LHCN-M2 (cell line): Measurements from ENCODE around the gene TCF19. TPM values are rescaled to one million over a fixed set of nuclear protein-coding genes. Genes with fewer than 3 reads are reported as not detected.

ENCODE experiments used
- DNase-seq: peaks from one replicate; pipeline ENCODE4 v3.0.0-alpha.2; 2012; ENCODE audit warnings: low read depth
- total RNA-seq: library from RNA; depleted of rRNA; stranded (reverse); fragments of >200 nt; gene quantifications from 2 replicates; pipeline ENCODE4 v1.2.3, GENCODE V29; 2014

TCF19 gene
- total RNA-seq, 1 experiment from 2014 or later: 61.1 TPM

DNA sequence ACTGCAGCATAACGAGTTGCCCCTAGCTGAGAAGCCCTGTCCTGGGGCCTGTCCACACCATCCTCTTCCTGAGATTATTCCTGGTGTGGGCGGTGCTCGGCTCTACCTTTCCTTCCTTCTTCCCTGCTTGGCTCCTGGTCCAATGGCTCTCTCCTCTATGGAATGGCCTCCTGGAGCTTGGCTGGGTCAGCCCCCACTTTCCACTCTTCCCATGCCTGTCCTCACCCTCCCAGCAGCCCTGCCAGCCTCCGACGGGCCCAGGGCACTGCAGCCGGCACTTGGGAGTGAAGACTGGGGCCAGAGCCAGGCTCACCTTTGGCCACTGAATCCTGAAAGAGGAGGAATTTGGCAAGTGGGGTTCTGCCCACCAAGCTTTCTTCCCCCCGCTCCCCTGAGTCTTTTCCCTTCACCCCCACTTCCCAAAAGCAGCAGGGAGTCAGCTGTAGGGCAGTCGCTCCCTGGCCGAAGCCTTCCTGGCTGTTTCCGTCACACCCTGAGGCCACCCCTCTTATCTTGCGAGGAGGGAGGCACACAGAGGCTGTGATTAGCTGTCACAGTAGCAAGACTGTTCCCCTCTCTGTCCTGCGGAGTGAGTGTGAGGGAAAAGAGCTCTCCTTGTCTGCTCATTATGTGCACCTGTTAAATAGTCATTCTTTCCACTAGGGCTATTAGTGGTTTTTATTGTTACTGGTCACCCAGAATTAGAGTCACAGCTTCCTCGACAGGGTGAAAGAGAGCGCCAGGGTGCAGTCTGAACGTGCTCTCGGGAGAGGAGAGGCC, 31.8 kb upstream of the TCF19 start:
- no peak for DNase-seq

- peak; percentile 20 for DNase-seq
Observed at GRCh38 chr6:31128093-31128676, 30.2 kb upstream of the TCF19 start.

DNA sequence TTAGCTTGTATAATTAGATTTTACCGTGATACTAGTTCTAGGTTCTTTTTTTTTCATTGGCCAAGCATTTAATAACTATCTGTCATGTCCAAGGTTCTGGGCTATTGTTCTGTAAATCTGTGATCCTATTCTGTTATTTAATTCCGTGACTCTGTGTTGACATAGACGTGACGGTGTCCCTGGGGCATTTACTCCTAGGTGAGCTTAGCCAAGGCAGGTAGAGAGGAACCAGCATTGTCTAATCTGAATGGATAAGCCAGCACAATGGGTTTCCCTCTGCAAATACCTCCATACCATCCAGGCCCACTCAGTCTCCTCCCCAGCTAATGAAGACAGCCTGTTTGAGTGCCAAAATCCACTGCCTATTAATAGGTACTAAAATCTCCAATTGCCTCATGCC, 29.3 kb upstream of the TCF19 start:
- no peak for DNase-seq

- no peak for DNase-seq
Observed at GRCh38 chr6:31130751-31131150, 27.6 kb upstream of the TCF19 start.

GRCh38 chr6:31131595-31131994, 26.8 kb upstream of the TCF19 start:
- DNase-seq: no peak

GRCh38 chr6:31132806-31133205, 25.6 kb upstream of the TCF19 start:
- DNase-seq: no peak

GRCh38 chr6:31135710-31136109, 22.7 kb upstream of the TCF19 start:
- no peak for DNase-seq

DNA sequence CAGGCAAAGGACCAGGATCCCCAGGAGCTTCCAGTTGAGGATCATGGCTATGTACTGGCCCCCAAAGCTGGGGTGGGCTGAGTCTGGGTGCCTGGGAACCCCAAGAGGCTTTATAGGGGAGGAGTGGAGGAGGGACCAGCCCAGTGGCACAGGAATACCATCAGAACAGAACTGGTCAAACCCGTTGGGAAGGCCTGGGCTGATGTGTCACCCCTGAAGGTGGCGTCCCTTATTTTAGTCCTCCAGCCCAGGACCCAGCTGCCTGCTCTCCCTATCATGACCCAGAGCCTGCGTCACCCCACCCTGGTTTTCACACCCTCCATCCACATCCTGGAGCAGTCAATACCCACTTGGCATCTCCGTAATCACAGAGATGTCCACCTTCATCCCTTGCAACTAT, 19.4 kb upstream of the TCF19 start, which contains the start of gene PSORS1C2:
Gene PSORS1C2 (minus strand): TSS at position 85 of the 400 bp plus-strand sequence. CDS start 40 bp downstream, at position 45.
- DNase-seq: no peak

DNA sequence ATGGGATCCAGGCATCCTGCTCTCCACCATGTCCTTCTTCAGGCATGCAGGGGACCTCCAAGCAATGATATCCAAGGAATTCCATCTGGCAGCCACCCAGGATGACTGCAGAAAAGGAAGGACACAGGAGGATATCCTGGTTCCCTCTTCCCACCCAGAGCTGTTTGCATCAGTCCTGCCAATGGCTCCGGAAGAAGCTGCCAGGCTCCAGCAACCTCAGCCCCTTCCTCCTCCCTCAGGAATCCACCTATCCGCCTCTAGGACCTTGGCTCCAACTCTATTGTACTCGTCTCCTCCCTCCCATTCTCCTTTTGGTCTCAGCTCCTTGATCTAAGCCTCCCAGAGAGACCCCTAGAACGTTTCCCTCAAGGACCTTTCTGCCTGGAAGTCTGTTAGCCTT, 18.8 kb upstream of the TCF19 start:
- no peak for DNase-seq

DNA sequence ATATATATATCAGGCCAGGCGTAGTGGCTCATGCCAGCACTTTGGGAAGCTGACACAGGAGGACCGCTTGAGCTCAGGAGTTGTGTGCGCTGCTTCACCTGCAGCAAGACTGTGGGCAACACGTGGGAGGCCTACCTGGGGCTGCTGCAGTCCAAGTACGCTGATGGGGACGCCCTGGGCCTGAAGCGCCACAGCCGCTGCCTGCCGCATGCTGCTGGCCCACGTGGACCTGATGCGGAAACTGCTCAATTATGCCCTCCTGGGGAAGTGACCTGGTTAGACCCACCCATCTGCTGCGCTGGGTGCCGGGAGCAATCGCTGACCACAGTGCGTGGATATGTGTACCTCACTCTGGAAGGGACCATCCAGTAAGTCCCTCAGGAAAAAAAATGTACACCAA, 17.7 kb upstream of the TCF19 start:
- no peak for DNase-seq

GRCh38 chr6:31142361-31142761, 16.0 kb upstream of the TCF19 start:
- DNase-seq: no peak

DNA sequence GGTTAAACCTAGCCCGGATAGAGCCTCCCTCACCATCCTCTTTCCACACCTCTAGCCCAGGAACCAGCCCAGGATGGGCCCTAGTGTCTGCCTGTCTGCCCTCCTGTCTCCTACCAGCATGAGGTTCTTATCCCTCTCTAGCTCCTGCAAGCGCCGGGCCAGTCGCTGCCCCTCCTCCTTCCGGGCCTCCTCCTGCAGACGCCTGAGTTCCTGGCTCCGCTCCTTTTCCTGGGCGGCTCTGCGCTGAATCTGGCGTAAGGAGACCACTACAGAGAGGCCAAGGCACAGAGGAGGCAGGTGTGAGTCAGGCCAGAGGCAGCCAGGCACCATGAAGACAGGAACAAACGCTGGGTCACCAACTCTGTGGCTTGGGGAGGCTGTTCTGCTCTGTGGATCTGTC, 15.2 kb upstream of the TCF19 start:
- DNase-seq: peak; percentile 33

GRCh38 chr6:31144296-31144969, 14.0 kb upstream of the TCF19 start:
- DNase-seq: no peak

- no peak for DNase-seq
Observed at GRCh38 chr6:31144970-31145340, 13.4 kb upstream of the TCF19 start.

DNA sequence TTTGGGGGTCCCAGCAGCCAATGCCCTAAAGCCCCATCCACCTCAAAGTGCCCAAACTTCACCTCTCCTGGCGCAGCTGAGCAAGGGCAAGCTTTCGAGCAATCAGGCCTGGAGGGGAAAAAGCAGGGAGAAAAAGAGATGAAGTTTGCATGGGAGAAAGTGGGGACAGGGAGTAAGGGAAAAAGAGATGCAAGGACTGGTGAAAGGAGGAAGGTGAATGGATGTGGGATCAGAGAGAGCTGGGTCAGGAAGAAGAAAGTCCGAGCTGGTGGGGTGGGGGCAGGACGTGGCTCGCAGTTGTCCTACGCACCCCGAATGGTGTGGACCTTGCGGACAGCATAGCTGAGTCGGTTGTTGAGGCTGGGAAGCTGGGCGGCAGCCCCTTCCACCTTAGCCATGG, 13.0 kb upstream of the TCF19 start:
- no peak for DNase-seq

DNA sequence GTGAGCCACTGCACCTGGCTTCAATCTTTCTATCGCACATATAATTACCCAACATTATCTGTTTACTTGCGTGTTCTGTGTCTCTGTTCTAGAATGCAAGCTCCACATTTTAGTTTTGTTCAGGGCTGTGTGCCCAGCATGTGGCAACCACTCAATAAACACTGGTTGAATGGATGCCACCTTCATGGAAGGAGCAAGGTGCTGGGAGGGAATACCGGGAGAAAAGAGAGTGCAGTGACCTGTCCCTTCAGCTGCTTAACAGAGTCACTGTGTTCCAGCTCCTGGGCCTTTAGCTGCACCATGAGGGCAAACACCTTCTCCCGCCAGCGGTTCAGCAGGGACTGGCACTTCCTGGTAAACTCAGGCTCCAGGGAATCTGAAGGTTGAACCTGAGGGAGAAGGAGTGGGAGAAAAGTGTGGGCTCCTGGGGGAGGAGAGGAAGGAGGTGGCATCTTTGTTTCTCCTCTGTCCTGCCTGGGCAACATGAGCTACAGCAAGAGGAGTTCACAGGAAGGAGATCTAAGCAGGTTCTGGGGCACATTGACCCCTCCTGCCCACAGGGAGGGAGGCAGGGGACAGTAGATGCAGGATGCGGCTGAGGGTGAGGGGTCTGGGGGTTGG, 8.5 kb upstream of the TCF19 start:
- DNase-seq: no peak

- DNase-seq: no peak
Observed at GRCh38 chr6:31152781-31153180, 5.6 kb upstream of the TCF19 start.

DNA sequence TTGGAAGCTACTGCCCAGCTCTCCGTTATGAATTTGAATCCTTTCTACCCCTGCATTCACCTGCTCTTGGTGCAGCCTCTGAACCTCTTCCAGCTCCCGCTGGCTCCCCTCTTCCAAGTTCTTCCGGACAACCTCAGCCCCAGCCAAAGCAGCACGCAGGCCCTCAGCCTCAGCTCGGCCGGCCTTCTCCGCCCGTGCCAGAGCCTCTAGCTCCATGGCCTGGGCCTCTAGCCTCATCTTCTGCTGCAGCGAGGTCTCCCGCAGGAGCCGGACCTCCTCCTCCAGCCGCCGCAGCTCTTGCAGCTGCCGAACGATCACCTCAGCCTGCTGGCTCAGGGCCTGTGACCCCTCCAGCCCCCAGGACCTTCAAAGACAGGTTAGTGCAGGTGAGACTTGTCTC, 4.0 kb upstream of the TCF19 start:
- DNase-seq: no peak

GRCh38 chr6:31156641-31157040, 1.7 kb upstream of the TCF19 start:
- no peak for DNase-seq

- no peak for DNase-seq
Observed at GRCh38 chr6:31157513-31158139, 763 bp upstream of the TCF19 start, which contains the start of gene CCHCR1. TSS of gene CCHCR1 (minus strand) at chr6:31157802. CDS start at chr6:31157600, 202 bp downstream.
